ENCODE measurements around the gene TROAP. TPM values are rescaled to one million over a fixed set of nuclear protein-coding genes. Genes with fewer than 3 reads are reported as not detected.
"Not testable (repeated sequence)": the region's sequence is repeated elsewhere in the genome, so short reads cannot be mapped to it uniquely, and the experiment has no call there.

TROAP gene
- total RNA-seq, 1 donor from 2014 or later = 1.4 TPM

- no peak for TF ChIP-seq CTCF (IDR thresholded peaks at IDR 0.05)
- peaks cover 17% of the 10 kb centered on the region for H3K36me3 ChIP-seq
- H3K4me3 ChIP-seq = no peak overlapping the region
- H3K27ac ChIP-seq = no peak overlapping the region
- H3K9me3 ChIP-seq = no peaks in the 10 kb centered on the region
- H3K4me1 ChIP-seq = peaks cover 12% of the 10 kb centered on the region
- ATAC-seq (no peak), DNase-seq (peak; percentile 36)
- H3K27me3 ChIP-seq (ENCODE audit: low read depth) = no peaks in the 10 kb centered on the region
- intact Hi-C loops (cut with DNase I) = no loop called here
Measured at GRCh38 chr12:49277466-49277865, 45.6 kb upstream of the TROAP start.

GRCh38 chr12:49279706-49280159 lies 43.3 kb upstream of the TROAP start:
- DNase-seq (peak; percentile 68), ATAC-seq (peak; percentile 73 to 82)
- TF ChIP-seq CTCF (IDR thresholded peaks at IDR 0.05) = no peak
- no peaks in the 10 kb centered on the region for H3K27me3 ChIP-seq (ENCODE audit: low read depth)
- peaks cover 12% of the 10 kb centered on the region for H3K4me1 ChIP-seq
- H3K27ac ChIP-seq = no peak overlapping the region
- H3K36me3 ChIP-seq = no peaks in the 10 kb centered on the region
- H3K9me3 ChIP-seq = no peaks in the 10 kb centered on the region
- intact Hi-C loops (cut with DNase I) = no loop called here
- no peak overlapping the region for H3K4me3 ChIP-seq

GRCh38 chr12:49280545-49280944 lies 42.5 kb upstream of the TROAP start:
- H3K27ac ChIP-seq; H3K36me3 ChIP-seq; intact Hi-C loops (cut with DNase I); H3K27me3 ChIP-seq (ENCODE audit: low read depth); H3K9me3 ChIP-seq; DNase-seq; H3K4me3 ChIP-seq; ATAC-seq: not testable (repeated sequence)
- H3K4me1 ChIP-seq = peaks cover 12% of the 10 kb centered on the region

- peaks cover 9% of the 10 kb centered on the region for H3K27me3 ChIP-seq (ENCODE audit: low read depth)
- H3K27ac ChIP-seq = no peak overlapping the region
- TF ChIP-seq CTCF (IDR thresholded peaks at IDR 0.05) = no peak
- ATAC-seq (no peak), DNase-seq (no peak)
- H3K9me3 ChIP-seq = no peaks in the 10 kb centered on the region
- H3K4me1 ChIP-seq = peaks cover 12% of the 10 kb centered on the region
- no peaks in the 10 kb centered on the region for H3K36me3 ChIP-seq
- intact Hi-C loops (cut with DNase I) = no loop called here
- H3K4me3 ChIP-seq = no peak overlapping the region
Measured at GRCh38 chr12:49282302-49282701, 40.8 kb upstream of the TROAP start.

GRCh38 chr12:49282740-49283375 lies 40.2 kb upstream of the TROAP start:
- H3K27ac ChIP-seq; intact Hi-C loops (cut with DNase I); ATAC-seq; H3K4me3 ChIP-seq; H3K9me3 ChIP-seq; DNase-seq; H3K36me3 ChIP-seq: not testable (repeated sequence)
- peaks cover 12% of the 10 kb centered on the region for H3K4me1 ChIP-seq
- H3K27me3 ChIP-seq (ENCODE audit: low read depth) = peaks cover 15% of the 10 kb centered on the region

GRCh38 chr12:49283541-49284429 lies 39.3 kb upstream of the TROAP start:
- Histone ChIP-seq H3K27ac (no peak overlapping the region), H3K27me3 (ENCODE audit: low read depth) (peaks cover 16% of the 10 kb centered on the region), H3K4me3 (no peak overlapping the region), H3K9me3 (no peaks in the 10 kb centered on the region), H3K36me3 (no peaks in the 10 kb centered on the region), H3K4me1 (peaks cover 12% of the 10 kb centered on the region)
- intact Hi-C loops (cut with DNase I) = no loop called here
- ATAC-seq = no peak
- no peak for TF ChIP-seq CTCF (IDR thresholded peaks at IDR 0.05)
- no peak for DNase-seq
